ENCODE results near the gene LARGE1. TPM values are rescaled to one million over a fixed set of nuclear protein-coding genes. Genes with fewer than 3 reads are reported as not detected.

Gene LARGE1
- total RNA-seq, 1 experiment from 2014 or later: 5.2 TPM

- intact Hi-C loops (cut with micrococcal nuclease): no loop called here
- H3K27ac Mint-ChIP-seq (ENCODE audit: low read depth, unreplicated experiment): no peak overlapping the region
Observed at GRCh38 chr22:33470456-33470855, 449.8 kb downstream of the LARGE1 start.

GRCh38 chr22:33467620-33468095, 452.6 kb downstream of the LARGE1 start:
- POLR2A ChIA-PET: no interaction called here
- no peak for DNase-seq (ENCODE audit: unreplicated experiment)
- peak; percentile 7 for TF ChIP-seq CTCF (IDR thresholded peaks at IDR 0.05; ENCODE audit: unreplicated experiment)
- CTCF ChIA-PET: interaction anchor here (1.1 kb wide), 1 partner anchor 159 kb away, joined by 3 read pairs; no protein-coding TSS in a partner anchor
- Mint-ChIP-seq H3K9me3 (ENCODE audit: unreplicated experiment) (no peaks in the 10 kb centered on the region), H3K4me1 (ENCODE audit: insufficient read depth, unreplicated experiment) (no peaks in the 10 kb centered on the region), H3K27me3 (ENCODE audit: insufficient read depth, unreplicated experiment) (no peaks in the 10 kb centered on the region), H3K36me3 (ENCODE audit: insufficient read depth, unreplicated experiment) (no peaks in the 10 kb centered on the region), H3K4me3 (ENCODE audit: unreplicated experiment) (no peak overlapping the region), H3K27ac (ENCODE audit: low read depth, unreplicated experiment) (no peak overlapping the region)
- no TSS peak for BruUV-seq (replicated peaks)
- intact Hi-C loops (cut with micrococcal nuclease): loop anchor here (1.0 kb wide), 1 partner anchor 165 kb away; no protein-coding TSS in a partner anchor

More at GRCh38 chr22:33470456-33470855, 449.8 kb downstream of the LARGE1 start:
- POLR2A ChIA-PET: interaction anchor here (0.8 kb wide), 1 partner anchor 17 kb away, joined by 3 read pairs; no protein-coding TSS in a partner anchor
- Mint-ChIP-seq H3K36me3 (ENCODE audit: insufficient read depth, unreplicated experiment) (no peaks in the 10 kb centered on the region), H3K9me3 (ENCODE audit: unreplicated experiment) (no peaks in the 10 kb centered on the region), H3K4me1 (ENCODE audit: insufficient read depth, unreplicated experiment) (no peaks in the 10 kb centered on the region), H3K27me3 (ENCODE audit: insufficient read depth, unreplicated experiment) (no peaks in the 10 kb centered on the region), H3K4me3 (ENCODE audit: unreplicated experiment) (no peak overlapping the region)
- no peak for TF ChIP-seq CTCF (IDR thresholded peaks at IDR 0.05; ENCODE audit: unreplicated experiment)
- DNase-seq (ENCODE audit: unreplicated experiment): no peak
- CTCF ChIA-PET: no interaction called here
- no TSS peak for BruUV-seq (replicated peaks)

GRCh38 chr22:33467080-33467479, 453.2 kb downstream of the LARGE1 start:
- DNase-seq (ENCODE audit: unreplicated experiment): no peak
- intact Hi-C loops (cut with micrococcal nuclease): loop anchor here (1.0 kb wide), 1 partner anchor 165 kb away; no protein-coding TSS in a partner anchor
- Mint-ChIP-seq H3K4me1 (ENCODE audit: insufficient read depth, unreplicated experiment) (no peaks in the 10 kb centered on the region), H3K36me3 (ENCODE audit: insufficient read depth, unreplicated experiment) (no peaks in the 10 kb centered on the region), H3K27me3 (ENCODE audit: insufficient read depth, unreplicated experiment) (no peaks in the 10 kb centered on the region), H3K4me3 (ENCODE audit: unreplicated experiment) (no peak overlapping the region), H3K9me3 (ENCODE audit: unreplicated experiment) (no peaks in the 10 kb centered on the region), H3K27ac (ENCODE audit: low read depth, unreplicated experiment) (no peak overlapping the region)
- no peak for TF ChIP-seq CTCF (IDR thresholded peaks at IDR 0.05; ENCODE audit: unreplicated experiment)
- CTCF ChIA-PET: interaction anchor here (0.6 to 1.1 kb wide), 2 partner anchors 159 to 835 kb away, joined by 3 read pairs; no protein-coding TSS in a partner anchor
- POLR2A ChIA-PET: no interaction called here
- BruUV-seq (replicated peaks): no TSS peak

DNA sequence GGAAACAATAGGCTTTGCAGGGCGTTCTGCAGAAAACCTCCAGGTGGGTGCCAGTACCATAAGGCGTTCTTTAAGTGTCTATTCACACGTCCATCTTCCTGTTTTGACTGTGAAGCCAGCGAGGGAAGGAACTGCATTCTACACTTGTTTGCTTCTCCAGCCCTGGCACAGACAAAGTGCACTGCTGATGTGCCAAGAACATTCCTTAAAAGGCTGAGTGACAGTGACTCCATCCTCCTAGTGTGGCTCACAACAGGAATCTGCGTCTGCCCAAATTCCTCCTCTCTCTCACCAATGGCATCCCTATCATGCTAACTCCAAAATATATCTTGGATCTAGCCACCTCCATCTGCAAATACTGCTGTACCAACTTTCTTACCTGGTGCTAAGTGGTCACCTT, 454.7 kb downstream of the LARGE1 start:
- H3K27me3 Mint-ChIP-seq (ENCODE audit: insufficient read depth, unreplicated experiment): no peaks in the 10 kb centered on the region
- TF ChIP-seq CTCF (IDR thresholded peaks at IDR 0.05; ENCODE audit: unreplicated experiment): no peak
- no peaks in the 10 kb centered on the region for H3K36me3 Mint-ChIP-seq (ENCODE audit: insufficient read depth, unreplicated experiment)
- DNase-seq (ENCODE audit: unreplicated experiment): no peak
- no peak overlapping the region for H3K27ac Mint-ChIP-seq (ENCODE audit: low read depth, unreplicated experiment)
- CTCF ChIA-PET: interaction anchor here (0.9 kb wide), 1 partner anchor 163 kb away, joined by 3 read pairs; no protein-coding TSS in a partner anchor
- intact Hi-C loops (cut with micrococcal nuclease): no loop called here
- H3K4me3 Mint-ChIP-seq (ENCODE audit: unreplicated experiment): no peak overlapping the region
- H3K9me3 Mint-ChIP-seq (ENCODE audit: unreplicated experiment): no peaks in the 10 kb centered on the region
- no TSS peak for BruUV-seq (replicated peaks)
- no peaks in the 10 kb centered on the region for H3K4me1 Mint-ChIP-seq (ENCODE audit: insufficient read depth, unreplicated experiment)
- POLR2A ChIA-PET: no interaction called here

Measured in MCF 10A (cell line).